ENCODE measurements around the gene SLC15A3. TPM values are rescaled to one million over a fixed set of nuclear protein-coding genes. Genes with fewer than 3 reads are reported as not detected.

Gene SLC15A3
- polyA plus RNA-seq, 1 donor from 2014 or later, result not detected

GRCh38 chr11:60918939-60919265, 33.1 kb downstream of the SLC15A3 start:
- no peak for TF ChIP-seq REST (IDR thresholded peaks at IDR 0.05; ENCODE audit: borderline replicate concordance)
- no peak for TF ChIP-seq SMC3 (conservative IDR thresholded peaks at IDR 0.05; ENCODE audit: poor library complexity)
- Histone ChIP-seq H3K9me2 (ENCODE audit: insufficient read depth, low read length) (no peaks in the 10 kb centered on the region), H3K36me3 (ENCODE audit: insufficient read depth, low read length) (no peaks in the 10 kb centered on the region), H3K4me3 (ENCODE audit: low read length) (no peak overlapping the region), H3F3A (ENCODE audit: insufficient read depth, low read length, poor library complexity, severe bottlenecking) (no peaks in the 10 kb centered on the region), H3K9ac (ENCODE audit: low read length) (no peak overlapping the region), H3K27ac (ENCODE audit: low read length) (no peak overlapping the region), H3K79me2 (replicated peaks; ENCODE audit: insufficient read depth, low read length) (peaks cover 43% of the 10 kb centered on the region), H3K27me3 (ENCODE audit: insufficient read depth, low read depth, low read length) (no peaks in the 10 kb centered on the region), H3K4me2 (ENCODE audit: low read length) (no peak overlapping the region), H3K9me3 (ENCODE audit: low read length) (no peaks in the 10 kb centered on the region), H2AFZ (ENCODE audit: low read depth, low read length) (no peak overlapping the region), H4K20me1 (ENCODE audit: insufficient read depth) (no peaks in the 10 kb centered on the region)

GRCh38 chr11:60918251-60918938, 33.6 kb downstream of the SLC15A3 start:
- H3K4me2 ChIP-seq (ENCODE audit: low read length), result no peak overlapping the region
- no peak for TF ChIP-seq POLR2AphosphoS5 (IDR thresholded peaks at IDR 0.05)
- no peak for TF ChIP-seq RAD21 (conservative IDR thresholded peaks at IDR 0.05)
- no peak for TF ChIP-seq MXI1 (conservative IDR thresholded peaks at IDR 0.05; ENCODE audit: poor library complexity, severe bottlenecking)
- no peak for TF ChIP-seq REST (IDR thresholded peaks at IDR 0.05; ENCODE audit: borderline replicate concordance)
- no peak for TF ChIP-seq CTCF (IDR thresholded peaks at IDR 0.05; ENCODE audit: poor library complexity, severe bottlenecking)
- TF ChIP-seq SMC3 (conservative IDR thresholded peaks at IDR 0.05; ENCODE audit: poor library complexity), result no peak
- TF ChIP-seq EP300 (conservative IDR thresholded peaks at IDR 0.05; ENCODE audit: poor library complexity, severe bottlenecking), result no peak

More at GRCh38 chr11:60918251-60918938, 33.6 kb downstream of the SLC15A3 start:
- peaks cover 40% of the 10 kb centered on the region for H3K79me2 ChIP-seq (replicated peaks; ENCODE audit: insufficient read depth, low read length)
- H3K36me3 ChIP-seq (ENCODE audit: insufficient read depth, low read length), result no peaks in the 10 kb centered on the region
- H3K27ac ChIP-seq (ENCODE audit: low read length), result no peak overlapping the region
- no peaks in the 10 kb centered on the region for H3K9me3 ChIP-seq (ENCODE audit: low read length)
- no peaks in the 10 kb centered on the region for H3K27me3 ChIP-seq (ENCODE audit: insufficient read depth, low read depth, low read length)
- H3K4me3 ChIP-seq (ENCODE audit: low read length), result no peak overlapping the region
- H3F3A ChIP-seq (ENCODE audit: insufficient read depth, low read length, poor library complexity, severe bottlenecking), result no peaks in the 10 kb centered on the region
- no peaks in the 10 kb centered on the region for H4K20me1 ChIP-seq (ENCODE audit: insufficient read depth)
- no peak overlapping the region for H3K9ac ChIP-seq (ENCODE audit: low read length)
- no peaks in the 10 kb centered on the region for H3K9me2 ChIP-seq (ENCODE audit: insufficient read depth, low read length)
- H2AFZ ChIP-seq (ENCODE audit: low read depth, low read length), result no peak overlapping the region
